BLaER1 treated with 17β-estradiol and CSF1 and Interleukin-3, amounts not matched to agents 10 nM and 100 nM (cell line): Measurements from ENCODE around the gene TTC21B.

Experiments used
- H3K27ac ChIP-seq, 11 experiments: shearing (Covaris generic); formaldehyde crosslinking; 2 replicates each; pipeline ENCODE4 v1.8.1; 2022
- H3K27me3 ChIP-seq, 11 experiments: shearing (Covaris generic); formaldehyde crosslinking; 2 replicates each; pipeline ENCODE4 v1.8.1; 2022
- H3K36me3 ChIP-seq, 11 experiments: shearing (Covaris generic); formaldehyde crosslinking; 2 replicates each; pipeline ENCODE4 v1.8.1; 2022
- H3K4me1 ChIP-seq, 10 experiments: shearing (Covaris generic); formaldehyde crosslinking; 2 replicates each; pipeline ENCODE4 v1.8.1; 2022
- H3K4me2 ChIP-seq, 11 experiments: shearing (Covaris generic); formaldehyde crosslinking; 2 replicates each; pipeline ENCODE4 v1.8.1; 2022
- H3K4me3 ChIP-seq, 10 experiments: shearing (Covaris generic); formaldehyde crosslinking; 2 replicates each; pipeline ENCODE4 v1.8.1; 2022
- H3K9ac ChIP-seq, 11 experiments: shearing (Covaris generic); formaldehyde crosslinking; 2 replicates each; pipeline ENCODE4 v1.8.1; 2022
- H3K9me3 ChIP-seq, 11 experiments: shearing (Covaris generic); formaldehyde crosslinking; replicated peaks in 1 of 11; 2 replicates each; pipeline ENCODE4 v1.8.1; 2022
- H4K20me1 ChIP-seq, 11 experiments: shearing (Covaris generic); formaldehyde crosslinking; 2 replicates each; pipeline ENCODE4 v1.8.1; 2022
- Cebpa-rat ChIP-seq, 11 experiments: shearing (Covaris generic); IDR thresholded peaks; 2 replicates each; pipeline ENCODE4 v1.8.1; 2022

The TTC21B gene

DNA sequence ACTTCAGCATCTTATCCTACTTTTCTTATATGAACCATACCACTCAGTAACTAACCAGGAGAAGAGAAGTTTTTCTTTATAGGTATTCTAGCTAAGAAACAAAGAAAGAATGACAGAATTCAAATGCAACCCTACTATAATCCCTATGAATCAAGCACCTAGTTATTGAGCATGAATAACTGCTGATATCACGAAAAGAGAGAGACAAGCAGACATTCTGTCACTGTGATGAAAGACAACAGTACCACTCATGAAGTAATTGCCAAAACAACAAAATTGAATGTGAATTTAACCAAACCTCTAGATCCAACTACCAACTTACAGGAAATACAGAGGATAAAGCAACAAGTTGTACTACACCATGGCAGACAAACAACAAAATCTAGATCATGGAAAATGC, 15.3 kb downstream of the TTC21B start:
- no peaks in the 10 kb centered on the region for H3K27me3 ChIP-seq
- peaks cover 61 to 92% (median 83%) of the 10 kb centered on the region in 11 experiments for H3K36me3 ChIP-seq
- H4K20me1 ChIP-seq, result no peaks in the 10 kb centered on the region; a peak in 1 of 22 replicates
- H3K4me2 ChIP-seq, result no peak overlapping the region
- no peak for TF ChIP-seq Cebpa-rat (IDR thresholded peaks at IDR 0.05)
- H3K27ac ChIP-seq, result no peak overlapping the region
- no peak overlapping the region for H3K4me3 ChIP-seq
- H3K4me1 ChIP-seq, result no peaks in the 10 kb centered on the region
- H3K9ac ChIP-seq, result no peak overlapping the region
- no peaks in the 10 kb centered on the region for H3K9me3 ChIP-seq

DNA sequence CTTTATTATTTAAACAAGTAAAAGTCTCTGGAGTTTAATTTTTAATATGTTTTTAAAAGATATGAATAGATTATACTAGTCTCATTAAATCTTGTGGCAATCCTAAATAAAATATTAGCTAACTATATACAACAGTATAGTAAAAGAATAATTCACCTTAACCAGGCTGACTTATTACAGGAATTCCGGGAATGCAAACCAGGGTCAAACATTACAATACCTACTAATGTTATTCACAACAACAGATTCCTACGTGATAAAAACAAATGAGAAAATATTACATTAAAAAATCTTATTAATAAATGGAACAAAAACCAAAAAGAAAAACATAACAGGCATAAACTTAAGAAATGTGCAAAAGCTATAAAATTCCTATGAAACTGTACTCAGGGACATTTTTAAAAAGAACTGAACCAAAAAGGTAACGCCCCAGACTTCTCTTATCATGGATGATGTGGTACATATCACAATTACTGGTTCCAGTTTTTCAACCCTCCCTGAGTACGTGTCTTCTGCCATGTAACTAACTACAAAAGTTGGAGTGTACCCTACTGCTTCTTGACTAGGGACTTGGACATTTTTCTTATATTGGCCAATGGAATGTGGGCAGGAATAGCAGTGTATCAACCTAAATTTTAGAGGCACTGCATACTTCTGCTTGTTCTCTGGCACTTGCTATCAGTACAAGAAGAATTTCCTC, 20.2 kb downstream of the TTC21B start:
- no peaks in the 10 kb centered on the region for H3K9me3 ChIP-seq
- no peaks in the 10 kb centered on the region; a peak in 1 of 22 replicates for H4K20me1 ChIP-seq
- H3K36me3 ChIP-seq, result peaks cover 62 to 94% (median 81%) of the 10 kb centered on the region in 11 experiments
- H3K27me3 ChIP-seq, result no peaks in the 10 kb centered on the region
- H3K4me1 ChIP-seq, result peaks cover 0 to 6% (median 0%) of the 10 kb centered on the region in 10 experiments; a peak in 5 of 20 replicates
- no peak overlapping the region for H3K27ac ChIP-seq
- no peak for TF ChIP-seq Cebpa-rat (IDR thresholded peaks at IDR 0.05)
- no peak overlapping the region for H3K4me3 ChIP-seq
- no peak overlapping the region for H3K9ac ChIP-seq
- no peak overlapping the region for H3K4me2 ChIP-seq

DNA sequence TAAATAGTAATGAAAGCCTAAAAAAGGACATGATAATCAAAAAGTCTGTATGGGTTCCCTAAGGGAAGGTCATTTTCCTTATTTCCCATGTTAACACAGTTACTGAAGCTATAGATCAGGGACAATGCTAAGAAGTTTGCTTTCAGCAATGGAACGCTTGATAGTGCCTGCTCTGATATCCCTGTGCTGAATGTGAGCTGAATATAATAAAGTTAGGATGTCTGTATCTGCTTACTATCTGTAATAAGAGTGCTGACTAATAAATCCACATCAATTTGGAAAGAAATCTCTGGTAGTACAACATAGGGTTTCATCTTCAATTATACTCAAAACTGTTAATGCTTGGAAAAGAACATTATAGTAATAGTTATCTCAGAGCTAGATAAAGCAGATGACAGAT, 25.8 kb downstream of the TTC21B start:
- peaks cover 66 to 95% (median 79%) of the 10 kb centered on the region in 11 experiments for H3K36me3 ChIP-seq
- H3K9ac ChIP-seq, result no peak overlapping the region
- no peaks in the 10 kb centered on the region for H3K9me3 ChIP-seq
- H3K27me3 ChIP-seq, result no peaks in the 10 kb centered on the region
- TF ChIP-seq Cebpa-rat (IDR thresholded peaks at IDR 0.05), result no peak
- H3K4me3 ChIP-seq, result no peak overlapping the region
- no peak overlapping the region for H3K4me2 ChIP-seq
- peaks cover 0 to 6% (median 0%) of the 10 kb centered on the region in 10 experiments; a peak in 5 of 20 replicates for H3K4me1 ChIP-seq
- no peaks in the 10 kb centered on the region for H4K20me1 ChIP-seq
- H3K27ac ChIP-seq, result no peak overlapping the region

DNA sequence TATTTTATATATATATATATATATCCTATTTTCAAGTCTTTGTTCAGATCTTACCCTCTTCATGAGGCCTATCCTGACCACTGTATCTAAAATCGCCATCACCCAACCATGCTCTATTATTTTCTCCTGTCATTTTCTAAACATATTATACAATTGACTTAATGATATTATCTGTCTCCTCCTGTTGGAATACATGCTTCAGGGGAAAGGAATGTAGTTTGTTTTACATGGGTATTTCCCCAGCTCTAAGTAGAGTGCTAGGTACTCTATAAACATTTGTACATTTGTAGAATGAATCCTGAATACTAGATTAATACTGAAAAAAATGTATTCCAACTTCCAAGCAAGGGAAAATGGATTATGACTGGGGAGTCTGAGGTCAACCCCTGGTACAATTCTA, 26.2 kb downstream of the TTC21B start:
- H3K9me3 ChIP-seq, result no peaks in the 10 kb centered on the region
- H3K4me2 ChIP-seq, result no peak overlapping the region
- H3K4me1 ChIP-seq, result peaks cover 0 to 6% (median 0%) of the 10 kb centered on the region in 10 experiments; a peak in 5 of 20 replicates
- no peak for TF ChIP-seq Cebpa-rat (IDR thresholded peaks at IDR 0.05)
- H3K27me3 ChIP-seq, result no peaks in the 10 kb centered on the region
- peaks cover 68 to 95% (median 78%) of the 10 kb centered on the region in 11 experiments for H3K36me3 ChIP-seq
- H3K4me3 ChIP-seq, result no peak overlapping the region
- no peak overlapping the region for H3K27ac ChIP-seq
- H3K9ac ChIP-seq, result no peak overlapping the region
- H4K20me1 ChIP-seq, result no peaks in the 10 kb centered on the region

GRCh38 chr2:165924946-165925345, 28.6 kb downstream of the TTC21B start:
- no peaks in the 10 kb centered on the region for H3K27me3 ChIP-seq
- no peaks in the 10 kb centered on the region for H3K4me1 ChIP-seq
- H3K9me3 ChIP-seq, result no peaks in the 10 kb centered on the region
- no peak overlapping the region for H3K27ac ChIP-seq
- no peak overlapping the region for H3K9ac ChIP-seq
- H3K4me2 ChIP-seq, result no peak overlapping the region
- no peak for TF ChIP-seq Cebpa-rat (IDR thresholded peaks at IDR 0.05)
- H3K36me3 ChIP-seq, result peaks cover 55 to 82% (median 65%) of the 10 kb centered on the region in 11 experiments
- no peaks in the 10 kb centered on the region for H4K20me1 ChIP-seq
- no peak overlapping the region for H3K4me3 ChIP-seq

- TF ChIP-seq Cebpa-rat (IDR thresholded peaks at IDR 0.05), result no peak
- H3K36me3 ChIP-seq, result peaks cover 54 to 86% (median 64%) of the 10 kb centered on the region in 11 experiments
Observed at GRCh38 chr2:165920748-165921147, 32.8 kb downstream of the TTC21B start.

DNA sequence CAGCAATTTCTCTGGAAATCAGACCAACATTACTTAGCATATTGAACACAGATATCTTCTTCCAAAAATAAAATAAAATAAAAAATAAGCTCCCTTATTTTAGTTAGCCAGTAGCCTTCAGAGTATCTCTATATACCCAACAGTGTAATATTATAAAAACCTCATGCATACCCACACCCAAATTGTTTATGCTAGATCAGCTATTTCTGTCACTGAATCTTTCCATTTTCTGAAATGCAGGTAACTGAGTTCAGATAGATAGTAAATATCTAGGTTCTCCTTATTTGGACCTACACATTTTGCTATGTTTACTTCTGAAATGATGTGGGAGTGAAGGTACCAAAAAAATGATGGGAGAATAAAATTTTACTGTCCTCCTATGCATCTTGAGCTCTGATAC, 39.9 kb downstream of the TTC21B start:
- Histone ChIP-seq H3K4me2 (no peak overlapping the region), H3K27me3 (no peaks in the 10 kb centered on the region), H3K9ac (no peak overlapping the region), H4K20me1 (no peaks in the 10 kb centered on the region), H3K36me3 (peaks cover 45 to 88% (median 71%) of the 10 kb centered on the region in 11 experiments), H3K4me1 (no peaks in the 10 kb centered on the region), H3K9me3 (no peaks in the 10 kb centered on the region), H3K27ac (no peak overlapping the region), H3K4me3 (no peak overlapping the region)
- TF ChIP-seq Cebpa-rat (IDR thresholded peaks at IDR 0.05), result no peak

More at GRCh38 chr2:165920748-165921147, 32.8 kb downstream of the TTC21B start:
- Histone ChIP-seq H4K20me1 (no peaks in the 10 kb centered on the region), H3K9me3 (no peaks in the 10 kb centered on the region), H3K27me3 (no peaks in the 10 kb centered on the region), H3K9ac (no peak overlapping the region), H3K4me2 (no peak overlapping the region), H3K4me1 (no peaks in the 10 kb centered on the region), H3K4me3 (no peak overlapping the region), H3K27ac (no peak overlapping the region)

DNA sequence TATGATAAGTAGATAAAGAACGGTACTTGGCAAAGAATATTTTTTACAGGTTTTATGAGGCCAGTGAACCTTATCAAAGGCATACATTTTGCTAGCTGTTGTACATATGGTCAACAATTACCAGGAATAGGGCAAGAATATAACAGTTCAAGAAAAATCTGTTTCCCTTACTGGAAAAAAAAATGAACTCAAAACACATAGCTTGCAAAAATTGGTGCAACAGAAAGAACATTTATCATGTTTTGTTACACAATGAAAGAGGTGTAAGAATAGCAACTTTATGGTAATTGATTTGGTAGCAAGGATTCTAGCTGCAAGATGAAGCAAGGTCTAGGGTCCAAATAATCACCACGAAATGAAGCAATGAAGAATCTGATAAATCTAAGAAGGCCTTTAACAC, 41.6 kb downstream of the TTC21B start:
- H3K36me3 ChIP-seq, result peaks cover 33 to 84% (median 57%) of the 10 kb centered on the region in 11 experiments
- H4K20me1 ChIP-seq, result no peaks in the 10 kb centered on the region
- no peaks in the 10 kb centered on the region for H3K27me3 ChIP-seq
- H3K4me2 ChIP-seq, result no peak overlapping the region
- H3K9me3 ChIP-seq, result no peaks in the 10 kb centered on the region
- H3K27ac ChIP-seq, result no peak overlapping the region
- no peak overlapping the region for H3K9ac ChIP-seq
- no peak for TF ChIP-seq Cebpa-rat (IDR thresholded peaks at IDR 0.05)
- H3K4me1 ChIP-seq, result no peaks in the 10 kb centered on the region
- no peak overlapping the region for H3K4me3 ChIP-seq

GRCh38 chr2:165911231-165911630, 42.3 kb downstream of the TTC21B start:
- H3K27me3 ChIP-seq, result no peaks in the 10 kb centered on the region
- no peak overlapping the region for H3K27ac ChIP-seq
- no peaks in the 10 kb centered on the region for H3K4me1 ChIP-seq
- H4K20me1 ChIP-seq, result no peaks in the 10 kb centered on the region
- no peak overlapping the region for H3K9ac ChIP-seq
- H3K9me3 ChIP-seq, result no peaks in the 10 kb centered on the region
- H3K4me3 ChIP-seq, result no peak overlapping the region
- H3K36me3 ChIP-seq, result peaks cover 31 to 83% (median 55%) of the 10 kb centered on the region in 11 experiments
- no peak overlapping the region for H3K4me2 ChIP-seq
- no peak for TF ChIP-seq Cebpa-rat (IDR thresholded peaks at IDR 0.05)

DNA sequence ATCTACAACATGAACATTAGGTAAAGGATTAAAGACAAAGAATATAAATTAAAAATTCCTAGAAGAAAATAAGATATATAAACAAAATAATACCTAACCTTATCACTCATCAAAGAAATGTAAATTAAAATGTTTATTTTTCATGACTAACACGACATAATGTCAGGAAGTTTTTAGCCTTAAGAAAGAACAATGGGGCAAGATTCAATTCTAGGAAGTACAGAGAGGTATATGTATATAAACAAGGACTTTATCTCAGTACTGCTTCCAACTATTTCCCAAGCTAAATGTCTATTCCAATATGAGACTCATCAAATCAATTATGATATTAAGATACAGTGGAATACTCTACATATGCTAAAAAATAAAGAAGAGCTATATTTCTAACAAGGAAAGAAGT, 44.1 kb downstream of the TTC21B start:
- no peak overlapping the region for H3K4me3 ChIP-seq
- H3K27me3 ChIP-seq, result no peaks in the 10 kb centered on the region
- no peak for TF ChIP-seq Cebpa-rat (IDR thresholded peaks at IDR 0.05)
- no peak overlapping the region for H3K27ac ChIP-seq
- H3K9me3 ChIP-seq, result no peaks in the 10 kb centered on the region
- no peak overlapping the region for H3K4me2 ChIP-seq
- peaks cover 23 to 84% (median 49%) of the 10 kb centered on the region in 11 experiments for H3K36me3 ChIP-seq
- no peaks in the 10 kb centered on the region for H3K4me1 ChIP-seq
- no peaks in the 10 kb centered on the region for H4K20me1 ChIP-seq
- H3K9ac ChIP-seq, result no peak overlapping the region
